K562 (cell line): Measurements from ENCODE around the gene LAPTM5. TPM values are rescaled to one million over a fixed set of nuclear protein-coding genes. Genes with fewer than 3 reads are reported as not detected.

Experiments
- ATAC-seq: fragments of 200-7000 bp; cut with Tn5 transposase; 3 replicates; pipeline ENCODE4 v1.9.1; 2020; ENCODE audit warnings: moderate library complexity
- BruUV-seq: library from RNA; stranded (reverse); fragments of 400-500 nt; replicated peaks from 2 replicates; lab custom pipeline; 2021; lab: Mats Ljungman, UMichigan
- CTCF ChIA-PET: fragments of 300-600 bp; formaldehyde crosslinking; extraction: SDS; loops from one replicate; lab custom pipeline; 2021; ENCODE audit warnings: low intra/inter-chr PET ratio; lab: Yijun Ruan, JAX
- POLR2A ChIA-PET: fragments of 300-600, 350-650 bp; sonication (Branson Sonifier 250); formaldehyde crosslinking; extraction: SDS; loops from one replicate; lab custom pipeline; 2021; ENCODE audit warnings: antibody characterized with exemption, inconsistent platforms; lab: Yijun Ruan, JAX
- DNase-seq, 4 experiments: peaks; one replicate each; pipeline versions ENCODE4 v3.0.0 to v3.0.0-alpha.2; 2011 to 2018; ENCODE audit warnings: low spot score in 3 of 4, mixed read lengths in 3 of 4; ENCODE audit errors: extremely low read depth in 1 of 4
- FAIRE-seq: peaks from 2 replicates; lab custom pipeline; 2011; peaks lifted over from hg19 to GRCh38; lab: Jason Lieb, UNC
- H2AFZ ChIP-seq: 2 replicates; pipeline ENCODE4 v1.6.0; 2011; ENCODE audit warnings: low read depth, low read length, control low read depth, inconsistent platforms
- H3K27ac ChIP-seq: fragments of 200-600 bp; 3 replicates; pipeline ENCODE4 v1.8.0; 2011; ENCODE audit warnings: low read depth, mild to moderate bottlenecking, control low read depth, inconsistent platforms, low read length, moderate library complexity, mixed read lengths; ENCODE audit errors: extremely low read depth
- H3K27me3 ChIP-seq, 2 experiments: fragments of 300-600 bp in 1 of 2; 2 replicates in 1 of 2; 3 replicates in 1 of 2; pipeline versions ENCODE4 v1.6.0 to v1.8.0; 2011; ENCODE audit warnings: inconsistent platforms in 2 of 2, low read length in 2 of 2, mild to moderate bottlenecking in 1 of 2, mixed read lengths in 1 of 2, moderate library complexity in 1 of 2; ENCODE audit not compliant: control insufficient read depth in 2 of 2, insufficient read depth in 2 of 2
- H3K36me3 ChIP-seq: fragments of 300-600 bp; 3 replicates; pipeline ENCODE4 v1.8.0; 2011; ENCODE audit warnings: mild to moderate bottlenecking, low read length, inconsistent platforms; ENCODE audit not compliant: control insufficient read depth, insufficient read depth
- H3K4me1 ChIP-seq, 2 experiments: fragments of 200-600 bp in 1 of 2; replicated peaks in 1 of 2; 2 replicates in 1 of 2; 3 replicates in 1 of 2; pipeline versions ENCODE4 v1.5.1 to v1.8.0; 2011; ENCODE audit warnings: inconsistent platforms in 2 of 2, low read length in 2 of 2, mild to moderate bottlenecking in 1 of 2, mixed read lengths in 1 of 2, moderate library complexity in 1 of 2; ENCODE audit not compliant: control insufficient read depth in 2 of 2, insufficient read depth in 2 of 2
- H3K4me2 ChIP-seq: 2 replicates; pipeline ENCODE4 v1.6.1; 2011; ENCODE audit warnings: low read length, control low read depth, inconsistent platforms, mixed read lengths; ENCODE audit not compliant: insufficient read depth
- H3K4me3 ChIP-seq: fragments of 200-600 bp; sonication (generic), shearing (Covaris generic); 2 replicates; pipeline ENCODE4 v1.5.1; 2016; ENCODE audit warnings: control low read depth, inconsistent platforms
- H3K79me2 ChIP-seq: fragments of 200-600 bp; 3 replicates; pipeline ENCODE4 v1.8.0; 2011; ENCODE audit warnings: low read length, inconsistent platforms; ENCODE audit not compliant: control insufficient read depth, insufficient read depth
- H3K9ac ChIP-seq, 2 experiments: 2 replicates each; pipeline versions ENCODE4 v1.6.0 to v1.6.1; 2011; ENCODE audit warnings: low read depth in 2 of 2, low read length in 2 of 2, control low read depth in 1 of 2, inconsistent platforms in 1 of 2, mild to moderate bottlenecking in 1 of 2, mixed read lengths in 1 of 2; ENCODE audit not compliant: insufficient read depth in 1 of 2
- H3K9me1 ChIP-seq: one replicate; pipeline ENCODE4 v1.6.0; 2011; ENCODE audit warnings: inconsistent platforms, mild to moderate bottlenecking, low read length, moderate library complexity; ENCODE audit not compliant: control insufficient read depth, insufficient read depth
- H3K9me3 ChIP-seq: replicated peaks from 2 replicates; pipeline ENCODE4 v1.5.1; 2011; ENCODE audit warnings: low read depth, low read length, inconsistent platforms; ENCODE audit not compliant: control insufficient read depth, insufficient read depth
- H4K20me1 ChIP-seq: replicated peaks from 2 replicates; pipeline ENCODE4 v1.6.1; 2011; ENCODE audit warnings: low read length, inconsistent platforms, mixed read lengths; ENCODE audit not compliant: control insufficient read depth, insufficient read depth
- BRF1 ChIP-seq: IDR thresholded peaks from 3 replicates; pipeline ENCODE4 v1.6.1; 2011; ENCODE audit warnings: borderline replicate concordance, mild to moderate bottlenecking; ENCODE audit not compliant: insufficient read length; ENCODE audit errors: extremely low read depth
- CREB5 ChIP-seq: fragments of 250-450 bp; sonication (Bioruptor Pico); IDR thresholded peaks from 2 replicates; pipeline ENCODE4 v1.5.0; 2020; ENCODE audit warnings: mild to moderate bottlenecking
- MLX ChIP-seq, 2 experiments: fragments of 450-650 bp in 1 of 2; sonication (generic) in 1 of 2; formaldehyde crosslinking; conservative IDR thresholded peaks; 2 replicates each; pipeline versions ENCODE4 v1.4.0 to v1.8.1; 2020 to 2022; ENCODE audit warnings: mild to moderate bottlenecking in 1 of 2, missing genetic modification reagents in 1 of 2
- RBM25 ChIP-seq: fragments of 200-400 bp; formaldehyde crosslinking; IDR thresholded peaks from 2 replicates; pipeline ENCODE4 v1.6.1; 2018; ENCODE audit warnings: low read length, low read depth, moderate library complexity; ENCODE audit not compliant: severe bottlenecking
- TSHZ1 ChIP-seq: fragments of 250-450 bp; sonication (Bioruptor Pico); IDR thresholded peaks from 2 replicates; pipeline ENCODE4 v1.4.0; 2020; ENCODE audit warnings: mild to moderate bottlenecking, moderate library complexity
- WHSC1 ChIP-seq: IDR thresholded peaks from one replicate; pipeline ENCODE4 v1.6.1; 2012; ENCODE audit warnings: low read length, control low read depth, inconsistent platforms
- ZNF445 ChIP-seq: fragments of 250-450 bp; sonication (Bioruptor Pico); IDR thresholded peaks from 2 replicates; pipeline ENCODE4 v1.4.0; 2020; ENCODE audit warnings: low read depth, mild to moderate bottlenecking, moderate library complexity
- ZNF740 ChIP-seq, 3 experiments: fragments of 200-800 bp in 1 of 3; sonication (Bioruptor generic) in 1 of 3; sonication (generic) in 1 of 3; formaldehyde crosslinking in 1 of 3; IDR thresholded peaks; 2 replicates each; pipeline versions ENCODE4 v1.6.1 to v1.8.0; 2016 to 2022; ENCODE audit warnings: mild to moderate bottlenecking in 2 of 3, missing compliant biosample characterization in 2 of 3, missing genetic modification characterization in 2 of 3, missing genetic modification reagents in 1 of 3
- WGBS: fragments of 100-300 bp; shearing (Covaris generic); methylation state at CpG from one replicate; pipeline ENCODE4 v1.1.6; 2016; ENCODE audit warnings: low coverage, mixed read lengths; ENCODE audit not compliant: insufficient coverage; ENCODE audit errors: missing lambda C conversion rate; 5-methylcytosine and 5-hydroxymethylcytosine counted together
- in situ Hi-C: fragments of 300-500 bp; cut with MboI; formaldehyde crosslinking; loops from 4 replicates; pipeline ENCODE4 v1.15.0; 2018; ENCODE audit warnings: inconsistent platforms, mixed read lengths
- intact Hi-C: fragments of 100-400 bp; cut with micrococcal nuclease; formaldehyde crosslinking; loops from 2 replicates; pipeline ENCODE4 v1.14.2; 2022
- polyA plus RNA-seq, 8 experiments: library from polyadenylated mRNA; depleted of rRNA in 4 of 8; stranded (reverse) in 5 of 8; unstranded in 3 of 8; fragments of >200 nt; fragmentation: Nextera tagmentation in 2 of 8; fragmentation: Illumina TruSeq in 1 of 8; extraction: Ambion mirVana in 2 of 8; extraction: Trizol in 1 of 8; gene quantifications; 2 replicates each; pipeline versions ENCODE4 v1.2.1 to v1.2.3, GENCODE V29; 2011 to 2014; ENCODE audit warnings: inconsistent platforms in 1 of 8, missing spikeins in 1 of 8
- total RNA-seq, 7 experiments: library from RNA; depleted of rRNA in 6 of 7; stranded (reverse); fragments of >200 nt in 6 of 7; fragmentation: Illumina TruSeq in 2 of 7; extraction: Trizol in 2 of 7; gene quantifications; 2 replicates each; pipeline versions ENCODE4 v1.2.1 to v1.2.3, GENCODE V29; 2011 to 2021; ENCODE audit warnings: low replicate concordance in 1 of 7

The LAPTM5 gene
- total and polyA plus RNA-seq, 9 of the 15 experiments (the other 6 are each of a cell fraction or from before 2014, with no cell fraction given), result 2.4 to 47.3 (median 20.3) TPM

- Histone ChIP-seq H3K27me3 (no peaks in the 10 kb centered on the region), H3K4me1 (peaks cover 64 to 66% of the 10 kb centered on the region in 2 experiments), H2AFZ (peak overlapping the region; percentile 62), H3K4me3 (peak overlapping the region; percentile 19), H4K20me1 (no peaks in the 10 kb centered on the region), H3K9me1 (peaks cover 4% of the 10 kb centered on the region), H3K9me3 (no peaks in the 10 kb centered on the region), H3K27ac (peak overlapping the region; percentile 93), H3K4me2 (peak overlapping the region; percentile 90), H3K79me2 (peaks cover 8% of the 10 kb centered on the region; the same call in 2 of the 3 replicates), H3K36me3 (no peaks in the 10 kb centered on the region), H3K9ac (peak overlapping the region; percentile 82 to 84)
- intact Hi-C loops (loop anchor here (1.0 to 10.0 kb wide), 5 partner anchors 9 to 1544 kb away; partner anchors contain the start of genes MECR and PTPRU), in situ Hi-C loops (loop anchor here (5.0 kb wide), 1 partner anchor 61 kb away; no protein-coding TSS in a partner anchor)
- peak; percentile 97 to 100 (median 99) for DNase-seq
- POLR2A ChIA-PET, result interaction anchor here (0.7 to 4.9 kb wide), 24 partner anchors 9 to 155 kb away, joined by 3 to 117 read pairs (median 4); partner anchors contain the start of genes LAPTM5 and MATN1
- TSS peak; percentile 86 for BruUV-seq
- WGBS, result 0% methylated on average over 11 of the region's 11 CpGs
- peak; percentile 88 for ATAC-seq
- CTCF ChIA-PET, result interaction anchor here (0.8 to 8.4 kb wide), 4 partner anchors 50 to 132 kb away, joined by 3 to 187 read pairs (median 48); partner anchors contain the start of genes MATN1 and SDC3
- peak; percentile 100 for FAIRE-seq
- TF ChIP-seq WHSC1 (no peak), RBM25 (peak; percentile 89), BRF1 (no peak), ZNF445 (CRISPR knock-in tag) (peak; percentile 63; the same call in 1 of the 2 replicates), MLX (CRISPR knock-in tag; conservative IDR thresholded peaks at IDR 0.05) (no peak; a peak in 2 of 4 replicates), CREB5 (CRISPR knock-in tag) (peak; percentile 55; the same call in 1 of the 2 replicates), ZNF740 (CRISPR knock-in tag; IDR thresholded peaks at IDR 0.05) (peak; percentile 80), ZNF740 (tag; IDR thresholded peaks at IDR 0.05) (no peak), TSHZ1 (CRISPR knock-in tag) (peak; percentile 70)
Observed at GRCh38 chr1:30778154-30778978, 20.8 kb upstream of the LAPTM5 start.
